OCI-LY7 (cell line): ENCODE measurements around the gene NCF4. TPM values are rescaled to one million over a fixed set of nuclear protein-coding genes. Genes with fewer than 3 reads are reported as not detected.

Experiments used
- BruUV-seq: library from RNA; stranded (reverse); fragments of 400-500 nt; replicated peaks from 2 replicates; lab custom pipeline; 2021; lab: Mats Ljungman, UMichigan
- CTCF ChIA-PET: fragments of 300-600 bp; sonication (Branson Sonifier 250); formaldehyde crosslinking; loops from one replicate; lab custom pipeline; 2022; ENCODE audit warnings: antibody characterized with exemption; ENCODE audit not compliant: unreplicated experiment; lab: Charles Lee
- POLR2A ChIA-PET: fragments of 300-600 bp; sonication (Branson Sonifier 250); formaldehyde crosslinking; loops from one replicate; lab custom pipeline; 2022; ENCODE audit warnings: antibody characterized with exemption; lab: Charles Lee
- DNase-seq: peaks from one replicate; pipeline ENCODE4 v3.0.0-alpha.2; 2015; ENCODE audit warnings: low spot score
- H2AFZ ChIP-seq: fragments of 200-600 bp; sonication (generic), shearing (Covaris generic); 2 replicates; pipeline ENCODE4 v1.6.1; 2014; ENCODE audit warnings: mild to moderate bottlenecking, antibody characterized with exemption, low read length, moderate library complexity
- H3K27ac ChIP-seq: fragments of 200-600 bp; sonication (generic); 2 replicates; pipeline ENCODE4 v1.5.1; 2014; ENCODE audit warnings: mixed run types, low read depth, mild to moderate bottlenecking, moderate library complexity, low read length, inconsistent platforms; ENCODE audit not compliant: poor library complexity, severe bottlenecking
- H3K36me3 ChIP-seq: fragments of 200-600 bp; sonication (generic); 2 replicates; pipeline ENCODE4 v1.6.1; 2014; ENCODE audit warnings: mild to moderate bottlenecking, antibody characterized with exemption, low read length, moderate library complexity, mixed read lengths; ENCODE audit not compliant: insufficient read depth
- H3K4me1 ChIP-seq: fragments of 200-600 bp; sonication (generic); 2 replicates; pipeline ENCODE4 v1.5.1; 2014; ENCODE audit warnings: mild to moderate bottlenecking, low read length; ENCODE audit not compliant: insufficient read depth, poor library complexity, severe bottlenecking
- H3K4me2 ChIP-seq: fragments of 200-600 bp; sonication (generic); 2 replicates; pipeline ENCODE4 v1.6.1; 2014; ENCODE audit warnings: mild to moderate bottlenecking, low read length
- H3K4me3 ChIP-seq: fragments of 200-600 bp; sonication (generic); 2 replicates; pipeline ENCODE4 v1.5.1; 2014; ENCODE audit warnings: mild to moderate bottlenecking, low read depth, low read length; ENCODE audit not compliant: poor library complexity, severe bottlenecking
- H3K79me2 ChIP-seq: fragments of 200-600 bp; sonication (generic); 2 replicates; pipeline ENCODE4 v1.6.1; 2016; ENCODE audit warnings: low read depth, mild to moderate bottlenecking, low read length, moderate library complexity, mixed read lengths; ENCODE audit not compliant: insufficient read depth
- H3K9me2 ChIP-seq: fragments of 200-600 bp; sonication (generic); 2 replicates; pipeline ENCODE4 v1.6.1; 2016; ENCODE audit warnings: mild to moderate bottlenecking, low read length, mixed read lengths; ENCODE audit not compliant: insufficient read depth
- H3K9me3 ChIP-seq: fragments of 200-600 bp; sonication (generic); 2 replicates; pipeline ENCODE4 v1.6.1; 2014; ENCODE audit warnings: mild to moderate bottlenecking, mixed run types, low read length, mixed read lengths
- H4K20me1 ChIP-seq: fragments of 200-600 bp; sonication (generic); 2 replicates; pipeline ENCODE4 v1.6.1; 2014; ENCODE audit warnings: mild to moderate bottlenecking, antibody characterized with exemption, low read length, moderate library complexity, mixed read lengths; ENCODE audit not compliant: insufficient read depth
- EZH2phosphoT487 ChIP-seq: fragments of 200-600 bp; sonication (generic); IDR thresholded peaks from 2 replicates; pipeline ENCODE4 v1.6.1; 2018; ENCODE audit warnings: low read depth, borderline replicate concordance, mild to moderate bottlenecking, mixed run types, antibody characterized with exemption, low read length, moderate library complexity, mixed read lengths
- intact Hi-C: fragments of 100-400 bp; cut with micrococcal nuclease; formaldehyde crosslinking; loops from one replicate; pipeline ENCODE4 v1.10.0; 2022; ENCODE audit not compliant: unreplicated experiment
- total RNA-seq, 2 experiments: library from RNA; depleted of rRNA in 1 of 2; stranded (reverse); fragments of >200 nt in 1 of 2; shearing (Covaris generic) in 1 of 2; gene quantifications; 2 replicates each; pipeline ENCODE4 v1.2.3, GENCODE V29; 2014 to 2022
- TF ChIP-seq, protein P1 (sequence below): fragments of 200-600 bp; sonication (generic); conservative IDR thresholded peaks from 2 replicates; pipeline ENCODE4 v1.5.1; 2014; ENCODE audit warnings: mild to moderate bottlenecking, antibody characterized with exemption, low read length, moderate library complexity, mixed read lengths

The NCF4 gene
- total RNA-seq, 2 experiments from 2014 or later = 63.6 to 121 TPM

GRCh38 chr22:36887162-36887561 is 26.4 kb downstream of the NCF4 start:
- H3K9me3 ChIP-seq = 0 out of 2 replicates have a peak, but pooled peaks cover 4% of the 10 kb centered on the region
- no peaks in the 10 kb centered on the region for H4K20me1 ChIP-seq
- H3K27ac ChIP-seq = no peak overlapping the region
- no peaks in the 10 kb centered on the region for H3K79me2 ChIP-seq
- no peaks in the 10 kb centered on the region for H3K36me3 ChIP-seq
- intact Hi-C loops = no loop called here
- H3K4me1 ChIP-seq = no peaks in the 10 kb centered on the region
- H3K9me2 ChIP-seq = no peaks in the 10 kb centered on the region
- no peak for DNase-seq
- CTCF ChIA-PET = no interaction called here
- H3K4me3 ChIP-seq = no peak overlapping the region
- BruUV-seq = no TSS peak
- POLR2A ChIA-PET = no interaction called here
- H3K4me2 ChIP-seq = no peak overlapping the region
- TF ChIP-seq, protein P1, sequence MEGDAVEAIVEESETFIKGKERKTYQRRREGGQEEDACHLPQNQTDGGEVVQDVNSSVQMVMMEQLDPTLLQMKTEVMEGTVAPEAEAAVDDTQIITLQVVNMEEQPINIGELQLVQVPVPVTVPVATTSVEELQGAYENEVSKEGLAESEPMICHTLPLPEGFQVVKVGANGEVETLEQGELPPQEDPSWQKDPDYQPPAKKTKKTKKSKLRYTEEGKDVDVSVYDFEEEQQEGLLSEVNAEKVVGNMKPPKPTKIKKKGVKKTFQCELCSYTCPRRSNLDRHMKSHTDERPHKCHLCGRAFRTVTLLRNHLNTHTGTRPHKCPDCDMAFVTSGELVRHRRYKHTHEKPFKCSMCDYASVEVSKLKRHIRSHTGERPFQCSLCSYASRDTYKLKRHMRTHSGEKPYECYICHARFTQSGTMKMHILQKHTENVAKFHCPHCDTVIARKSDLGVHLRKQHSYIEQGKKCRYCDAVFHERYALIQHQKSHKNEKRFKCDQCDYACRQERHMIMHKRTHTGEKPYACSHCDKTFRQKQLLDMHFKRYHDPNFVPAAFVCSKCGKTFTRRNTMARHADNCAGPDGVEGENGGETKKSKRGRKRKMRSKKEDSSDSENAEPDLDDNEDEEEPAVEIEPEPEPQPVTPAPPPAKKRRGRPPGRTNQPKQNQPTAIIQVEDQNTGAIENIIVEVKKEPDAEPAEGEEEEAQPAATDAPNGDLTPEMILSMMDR = no peak
- TF ChIP-seq EZH2phosphoT487 = no peak
- no peak overlapping the region for H2AFZ ChIP-seq

DNA sequence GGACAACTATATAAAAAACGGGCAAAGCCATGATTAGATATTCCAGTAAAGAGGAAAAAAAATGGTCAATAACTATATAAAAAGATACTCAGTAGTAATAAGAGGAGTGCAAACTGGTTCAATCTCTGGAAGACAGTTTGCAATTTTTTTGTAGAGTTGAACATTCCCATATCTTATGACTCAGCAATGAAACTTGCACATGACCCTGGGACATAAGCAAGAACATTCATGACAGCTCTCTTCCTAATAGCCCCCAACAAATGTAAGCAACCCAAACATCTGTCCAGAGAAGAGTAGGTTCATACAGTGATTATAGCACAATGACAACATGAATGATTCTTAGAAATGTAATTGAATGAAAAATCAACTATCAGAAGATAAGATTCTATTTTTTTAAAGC is 30.8 kb downstream of the NCF4 start:
- H3K4me1 ChIP-seq = no peaks in the 10 kb centered on the region
- no peaks in the 10 kb centered on the region for H4K20me1 ChIP-seq
- no peak overlapping the region for H3K4me3 ChIP-seq
- BruUV-seq = no TSS peak
- POLR2A ChIA-PET = interaction anchor here (0.7 kb wide), 1 partner anchor 9 kb away, joined by 4 read pairs; no protein-coding TSS in a partner anchor
- H3K79me2 ChIP-seq = no peaks in the 10 kb centered on the region
- no peaks in the 10 kb centered on the region for H3K36me3 ChIP-seq
- no peak overlapping the region for H2AFZ ChIP-seq
- DNase-seq = no peak
- no peak overlapping the region for H3K27ac ChIP-seq
- no peaks in the 10 kb centered on the region for H3K9me3 ChIP-seq
- TF ChIP-seq EZH2phosphoT487 = no peak
- TF ChIP-seq, protein P1 = no peak
- intact Hi-C loops = no loop called here
- no peak overlapping the region for H3K4me2 ChIP-seq
- CTCF ChIA-PET = no interaction called here
- H3K9me2 ChIP-seq = no peaks in the 10 kb centered on the region

- CTCF ChIA-PET = no interaction called here
- intact Hi-C loops = no loop called here
Observed at GRCh38 chr22:36892292-36892691, 31.5 kb downstream of the NCF4 start.

More at GRCh38 chr22:36892292-36892691, 31.5 kb downstream of the NCF4 start:
- DNase-seq = no peak
- H3K79me2 ChIP-seq = no peaks in the 10 kb centered on the region
- H3K9me3 ChIP-seq = no peaks in the 10 kb centered on the region
- no peak overlapping the region for H3K4me3 ChIP-seq
- no peaks in the 10 kb centered on the region for H3K4me1 ChIP-seq
- no peak overlapping the region for H2AFZ ChIP-seq
- no peaks in the 10 kb centered on the region for H3K36me3 ChIP-seq
- POLR2A ChIA-PET = interaction anchor here (0.7 kb wide), 1 partner anchor 9 kb away, joined by 4 read pairs; no protein-coding TSS in a partner anchor
- no peaks in the 10 kb centered on the region for H3K9me2 ChIP-seq
- H4K20me1 ChIP-seq = no peaks in the 10 kb centered on the region
- no peak for TF ChIP-seq EZH2phosphoT487
- TF ChIP-seq, protein P1 = no peak
- H3K27ac ChIP-seq = no peak overlapping the region
- BruUV-seq = no TSS peak
- H3K4me2 ChIP-seq = no peak overlapping the region
